HG03025 (cell line): Measurements from ENCODE around the gene ANKRD44.

Experiments used
- ATAC-seq: cut with Tn5 transposase; IDR thresholded peaks from one replicate; pipeline ENCODE4 v1.9.1; 2021; ENCODE audit warnings: mild to moderate bottlenecking, moderate library complexity; ENCODE audit not compliant: unreplicated experiment, low FRiP score

The ANKRD44 gene

GRCh38 chr2:196980001-196980400 is 330.6 kb downstream of the ANKRD44 start:
- no peak for ATAC-seq

DNA sequence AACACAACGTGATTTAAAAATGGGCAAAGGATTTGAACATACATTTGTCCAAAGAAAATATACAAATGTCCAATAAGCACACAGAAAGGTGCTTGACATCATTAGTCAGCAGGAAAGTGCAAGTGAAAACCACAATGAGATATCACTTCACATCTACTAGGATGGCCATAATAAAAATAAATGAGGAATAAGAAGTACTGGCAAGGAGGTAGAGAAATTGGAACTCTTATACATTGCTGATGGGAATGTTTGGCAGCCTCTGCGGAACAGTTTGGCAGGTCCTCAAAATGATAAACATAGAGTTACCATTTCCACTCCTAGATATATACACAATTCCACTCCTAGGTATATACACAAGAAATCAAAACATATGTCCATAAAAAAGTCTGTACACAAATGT is 333.1 kb downstream of the ANKRD44 start:
- no peak for ATAC-seq

- ATAC-seq: no peak
Observed at GRCh38 chr2:196974970-196975369, 335.6 kb downstream of the ANKRD44 start.

GRCh38 chr2:196971574-196972279 is 338.9 kb downstream of the ANKRD44 start:
- ATAC-seq: no peak

DNA sequence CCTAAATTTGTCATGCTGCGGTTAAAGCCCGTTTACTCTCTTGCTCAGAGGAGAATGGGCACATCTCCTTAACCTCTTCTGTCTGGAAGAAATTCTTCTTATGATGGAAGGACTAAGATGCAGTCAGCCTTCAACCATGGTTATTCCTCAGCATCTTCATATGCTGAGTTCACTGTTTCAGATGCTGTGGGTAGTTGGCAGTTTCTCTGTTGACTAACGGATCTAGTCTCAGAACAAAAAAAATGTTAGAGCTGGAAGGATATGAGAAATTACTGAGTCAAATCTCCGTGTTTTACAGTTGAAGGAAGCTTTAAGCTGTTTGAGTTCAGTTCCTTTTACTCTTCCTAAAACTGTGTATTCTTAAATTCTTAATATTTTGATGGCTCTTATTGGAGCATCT is 340.5 kb downstream of the ANKRD44 start:
- no peak for ATAC-seq

- no peak for ATAC-seq
Observed at GRCh38 chr2:196968516-196968915, 342.1 kb downstream of the ANKRD44 start.

DNA sequence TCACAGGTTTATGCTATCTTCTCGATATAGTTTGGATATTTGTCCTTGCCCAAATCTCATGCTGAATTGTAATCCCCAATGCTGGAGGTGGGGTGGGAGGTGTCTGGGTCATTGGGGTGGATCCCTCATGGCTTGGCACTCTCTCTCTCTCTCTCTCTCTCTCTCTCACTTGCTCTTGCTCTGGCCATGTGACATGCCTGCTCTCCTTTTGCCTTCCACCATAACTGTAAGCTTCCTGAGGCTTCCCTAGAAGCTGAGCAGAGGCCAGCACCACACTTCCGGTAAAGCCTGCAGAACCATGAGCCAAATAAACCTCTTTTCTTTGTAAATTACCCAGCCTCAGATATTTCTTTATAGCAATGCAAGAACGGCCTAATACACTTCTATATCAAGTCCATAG is 342.8 kb downstream of the ANKRD44 start:
- no peak for ATAC-seq

- no peak for ATAC-seq
Observed at GRCh38 chr2:196967116-196967515, 343.5 kb downstream of the ANKRD44 start.

DNA sequence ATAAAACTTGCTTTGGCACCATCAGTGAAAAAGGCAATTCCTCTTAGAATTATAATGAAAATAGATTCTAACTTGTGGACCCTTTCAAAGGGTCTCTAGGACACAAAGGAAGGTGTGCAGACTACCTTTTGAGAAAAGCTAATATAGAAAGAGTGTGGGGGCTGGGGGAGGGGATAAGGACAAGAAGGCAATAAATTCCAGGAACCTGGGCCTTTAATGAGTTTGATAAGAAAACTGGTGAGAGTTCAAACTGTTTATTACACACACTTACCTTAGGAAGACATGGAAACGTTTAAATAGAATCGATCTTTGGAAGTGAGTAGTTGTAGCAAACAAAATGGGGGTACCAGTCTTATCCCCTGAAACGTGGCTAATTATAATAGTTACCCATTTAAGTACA is 344.5 kb downstream of the ANKRD44 start:
- ATAC-seq: no peak

DNA sequence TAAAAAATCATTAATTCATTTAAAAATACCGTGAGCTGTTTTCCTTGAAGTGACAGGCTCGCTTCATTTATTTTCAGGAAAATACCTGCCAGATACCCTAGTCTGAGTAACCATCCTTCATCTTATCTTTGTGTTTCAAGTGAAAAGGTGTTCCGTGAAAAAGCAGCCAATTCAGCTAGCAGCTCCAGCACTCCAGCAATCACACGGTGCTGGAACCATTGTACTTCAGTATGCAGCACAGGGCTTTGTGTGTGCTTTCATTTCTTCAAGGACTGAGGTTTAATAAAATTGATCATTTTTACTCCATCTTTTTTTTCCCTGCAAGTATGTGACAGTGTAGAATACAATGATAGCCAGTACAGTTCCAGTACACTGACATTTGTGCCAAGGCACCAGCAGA is 344.9 kb downstream of the ANKRD44 start:
- no peak for ATAC-seq

DNA sequence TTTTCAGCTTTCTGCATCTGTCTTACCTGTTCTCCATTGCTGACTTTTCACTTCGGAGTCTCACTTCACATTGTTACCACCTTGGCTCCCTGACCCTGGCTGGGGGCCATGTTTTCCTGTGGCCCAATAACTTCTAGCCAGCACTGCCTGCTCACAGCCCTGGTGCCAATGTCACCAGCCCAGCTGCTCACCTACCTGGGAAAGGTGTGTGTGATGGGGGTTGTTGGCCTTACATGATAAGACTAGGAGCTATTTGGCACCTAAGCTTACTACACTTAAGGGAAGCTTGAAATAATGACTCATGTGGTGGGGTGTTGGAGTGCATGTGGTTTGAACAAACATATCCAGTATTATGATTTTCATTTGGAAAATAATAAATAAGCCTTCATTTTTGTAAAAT is 346.6 kb downstream of the ANKRD44 start:
- no peak for ATAC-seq

DNA sequence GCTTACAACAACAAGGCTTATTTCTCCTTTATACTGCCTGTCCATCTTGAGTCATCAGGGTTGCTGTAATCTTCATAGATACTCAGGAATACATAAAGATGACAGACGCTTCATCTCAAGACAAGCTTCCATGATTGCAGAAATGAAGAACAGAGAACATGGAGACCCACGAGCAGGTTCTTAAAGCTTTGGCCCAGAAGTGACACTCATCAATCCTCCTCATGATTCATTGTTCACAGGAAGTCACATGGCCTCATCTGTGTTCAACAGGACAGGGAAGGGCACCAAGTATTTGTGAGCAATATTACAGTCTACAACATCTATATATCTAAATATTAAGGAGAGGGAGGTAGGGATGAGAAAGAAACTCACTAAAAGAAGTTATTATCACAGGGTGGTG is 347.5 kb downstream of the ANKRD44 start:
- ATAC-seq: no peak

DNA sequence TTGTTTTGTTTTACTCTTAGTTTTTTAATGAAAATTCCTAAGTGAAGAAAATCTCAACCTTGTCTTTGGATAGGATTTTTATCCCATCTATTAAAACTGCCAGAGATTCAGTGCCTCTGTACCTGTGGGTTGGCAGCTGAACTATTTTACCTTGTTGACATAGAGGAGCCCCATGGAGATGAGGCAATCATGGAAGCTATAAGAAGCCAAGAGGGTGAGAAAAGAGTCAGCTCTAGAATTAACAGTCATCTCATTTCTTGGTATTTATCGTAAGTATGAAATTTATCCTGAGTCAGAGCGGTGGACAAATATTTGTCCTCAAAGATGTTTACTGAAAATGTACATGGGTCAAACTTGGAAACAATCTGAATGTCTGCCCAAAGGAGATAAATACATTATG is 348.3 kb downstream of the ANKRD44 start:
- no peak for ATAC-seq

- ATAC-seq: peak; percentile 98
Observed at GRCh38 chr2:196961889-196962288, 348.7 kb downstream of the ANKRD44 start.

DNA sequence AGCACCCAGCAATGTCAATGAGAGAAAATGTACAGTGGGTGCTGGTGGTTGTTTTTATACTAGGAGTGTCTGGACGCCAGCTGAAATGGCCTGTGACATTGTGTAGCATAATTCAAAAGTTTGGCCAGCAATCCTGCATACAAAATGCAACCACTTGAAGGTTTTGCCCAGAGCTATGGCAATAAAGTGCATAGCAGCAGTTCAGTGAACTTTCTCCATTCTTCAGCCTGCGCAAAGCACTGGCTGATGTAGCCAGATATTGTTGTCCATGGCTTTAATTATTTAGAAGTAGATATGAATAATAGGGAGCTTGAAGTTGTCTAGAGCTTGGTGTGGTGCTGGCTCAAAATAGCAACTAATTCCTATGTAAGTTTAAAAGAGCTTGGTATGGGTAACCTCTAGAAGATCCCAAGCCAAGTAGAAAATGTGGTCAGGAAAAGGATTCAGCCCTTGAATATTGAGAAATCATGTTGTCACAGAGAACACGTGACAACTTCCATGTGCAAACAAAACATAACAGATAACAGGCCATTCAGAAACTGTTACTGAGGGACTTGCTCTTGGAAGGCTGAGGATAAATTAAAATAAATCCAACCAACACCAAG is 350.7 kb downstream of the ANKRD44 start:
- ATAC-seq: no peak

GRCh38 chr2:196959281-196959680 is 351.3 kb downstream of the ANKRD44 start:
- ATAC-seq: no peak

DNA sequence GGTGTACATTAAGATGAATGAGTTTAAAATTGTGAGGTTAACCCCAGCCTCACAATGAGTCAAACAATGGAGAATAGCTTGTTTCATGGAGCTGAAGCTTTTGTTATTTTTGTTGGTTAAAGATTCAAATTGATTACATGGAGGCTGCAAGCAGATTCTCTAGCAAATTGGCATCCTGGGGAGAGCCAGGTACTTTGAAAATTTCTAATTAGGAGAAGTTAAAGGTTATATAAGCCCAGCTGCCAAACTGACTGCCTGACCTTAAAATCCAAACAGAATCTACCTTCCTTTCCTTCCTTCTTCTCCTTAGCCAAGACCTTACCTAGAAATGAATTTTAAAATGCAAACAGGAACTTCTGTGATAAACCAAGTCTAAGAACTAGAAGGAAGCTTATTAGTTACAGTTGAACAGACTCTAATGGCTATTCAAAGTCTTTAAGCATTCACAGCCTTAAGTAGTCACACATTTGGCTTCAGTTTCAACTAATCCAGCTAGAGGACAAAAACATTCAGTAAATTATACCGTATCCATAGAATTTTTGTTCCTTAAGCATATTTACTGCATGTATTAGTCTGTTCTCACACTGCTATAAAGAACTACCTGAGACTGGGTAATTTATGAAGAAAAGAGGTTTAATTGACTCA is 352.6 kb downstream of the ANKRD44 start:
- no peak for ATAC-seq

GRCh38 chr2:196957442-196957841 is 353.1 kb downstream of the ANKRD44 start:
- ATAC-seq: no peak

GRCh38 chr2:196956069-196956468 is 354.5 kb downstream of the ANKRD44 start:
- no peak for ATAC-seq

GRCh38 chr2:196955036-196955435 is 355.5 kb downstream of the ANKRD44 start:
- ATAC-seq: no peak

GRCh38 chr2:196954001-196954400 is 356.6 kb downstream of the ANKRD44 start:
- ATAC-seq: no peak

GRCh38 chr2:196952936-196953335 is 357.6 kb downstream of the ANKRD44 start:
- no peak for ATAC-seq
